ENCODE measurements around the gene VSIG8. TPM values are rescaled to one million over a fixed set of nuclear protein-coding genes. Genes with fewer than 3 reads are reported as not detected.
A peak's percentile ranks its signal among the peaks of the same experiment; 100 is the strongest.

VSIG8 gene
- total RNA-seq, 6 donors from 2014 or later, result 0.34 TPM; not detected in 5

DNA sequence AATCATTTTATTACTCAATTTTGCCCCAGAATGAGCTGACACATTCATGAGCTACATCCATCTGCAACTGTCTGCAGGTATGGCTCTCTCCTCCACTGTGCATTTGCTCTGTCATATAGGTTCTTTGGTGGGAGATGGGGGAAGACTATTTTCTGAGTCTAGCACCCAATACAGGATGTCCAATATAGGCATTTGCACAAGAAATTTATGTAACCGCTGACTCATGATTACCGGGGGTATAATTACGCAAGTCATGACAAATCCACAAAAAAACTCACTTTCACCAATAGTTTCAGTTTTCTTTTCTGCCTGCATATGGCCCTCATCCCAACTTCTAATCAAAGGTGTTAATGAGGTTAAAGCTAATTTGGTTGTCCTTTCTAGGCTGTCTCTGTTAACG is 17.5 kb upstream of the VSIG8 start:
- no peaks in the 10 kb centered on the region for H3K36me3 ChIP-seq
- TF ChIP-seq EP300 (IDR thresholded peaks at IDR 0.05) (peak in 1 of 4 donors; percentile 3), POLR2A (IDR thresholded peaks at IDR 0.05) (no peak)
- TF ChIP-seq, protein P1, sequence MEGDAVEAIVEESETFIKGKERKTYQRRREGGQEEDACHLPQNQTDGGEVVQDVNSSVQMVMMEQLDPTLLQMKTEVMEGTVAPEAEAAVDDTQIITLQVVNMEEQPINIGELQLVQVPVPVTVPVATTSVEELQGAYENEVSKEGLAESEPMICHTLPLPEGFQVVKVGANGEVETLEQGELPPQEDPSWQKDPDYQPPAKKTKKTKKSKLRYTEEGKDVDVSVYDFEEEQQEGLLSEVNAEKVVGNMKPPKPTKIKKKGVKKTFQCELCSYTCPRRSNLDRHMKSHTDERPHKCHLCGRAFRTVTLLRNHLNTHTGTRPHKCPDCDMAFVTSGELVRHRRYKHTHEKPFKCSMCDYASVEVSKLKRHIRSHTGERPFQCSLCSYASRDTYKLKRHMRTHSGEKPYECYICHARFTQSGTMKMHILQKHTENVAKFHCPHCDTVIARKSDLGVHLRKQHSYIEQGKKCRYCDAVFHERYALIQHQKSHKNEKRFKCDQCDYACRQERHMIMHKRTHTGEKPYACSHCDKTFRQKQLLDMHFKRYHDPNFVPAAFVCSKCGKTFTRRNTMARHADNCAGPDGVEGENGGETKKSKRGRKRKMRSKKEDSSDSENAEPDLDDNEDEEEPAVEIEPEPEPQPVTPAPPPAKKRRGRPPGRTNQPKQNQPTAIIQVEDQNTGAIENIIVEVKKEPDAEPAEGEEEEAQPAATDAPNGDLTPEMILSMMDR (IDR thresholded peaks at IDR 0.05), result no peak
- H3K27me3 ChIP-seq, result no peaks in the 10 kb centered on the region
- peak overlapping the region in 1 of 4 donors; percentile 24 for H3K27ac ChIP-seq
- H3K4me3 ChIP-seq, result no peak overlapping the region
- H3K4me1 ChIP-seq, result peaks cover 3 to 12% (median 10%) of the 10 kb centered on the region in 4 donors
- ATAC-seq (ENCODE audit: low FRiP score in 2 of 2), result no peak
- WGBS, 2 donors, result 65 to 77% methylated on average over 4 of the region's 4 CpGs
- no peak for DNase-seq
- no peaks in the 10 kb centered on the region for H3K9me3 ChIP-seq

DNA sequence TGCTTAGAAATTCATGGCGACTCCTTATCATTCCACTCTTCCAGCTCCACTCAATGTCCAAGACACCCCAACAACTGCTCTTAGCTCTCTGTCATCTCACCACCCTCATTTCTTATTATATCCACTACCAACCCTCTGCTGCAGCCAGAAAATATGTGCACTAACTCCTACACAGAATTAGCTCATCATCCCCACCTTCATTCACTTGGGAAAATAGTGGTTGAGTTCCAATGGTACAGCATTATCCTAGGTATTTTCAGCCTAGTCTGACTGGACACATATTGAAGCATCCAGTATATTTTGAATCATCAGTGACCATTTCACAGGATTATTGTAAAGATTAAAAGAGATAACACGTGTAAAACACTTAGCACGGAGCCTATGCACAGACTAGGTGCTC is 16.7 kb upstream of the VSIG8 start:
- Histone ChIP-seq H3K27me3 (no peaks in the 10 kb centered on the region), H3K4me3 (no peak overlapping the region), H3K9me3 (no peaks in the 10 kb centered on the region), H3K36me3 (no peaks in the 10 kb centered on the region), H3K27ac (no peak overlapping the region), H3K4me1 (peaks cover 3 to 12% (median 10%) of the 10 kb centered on the region in 4 donors)
- TF ChIP-seq POLR2A (IDR thresholded peaks at IDR 0.05) (no peak), EP300 (IDR thresholded peaks at IDR 0.05) (no peak)
- ATAC-seq (ENCODE audit: low FRiP score in 2 of 2) (no peak), DNase-seq (no peak)
- 91 to 92% methylated on average over 3 of the region's 3 CpGs for WGBS, 2 donors

DNA sequence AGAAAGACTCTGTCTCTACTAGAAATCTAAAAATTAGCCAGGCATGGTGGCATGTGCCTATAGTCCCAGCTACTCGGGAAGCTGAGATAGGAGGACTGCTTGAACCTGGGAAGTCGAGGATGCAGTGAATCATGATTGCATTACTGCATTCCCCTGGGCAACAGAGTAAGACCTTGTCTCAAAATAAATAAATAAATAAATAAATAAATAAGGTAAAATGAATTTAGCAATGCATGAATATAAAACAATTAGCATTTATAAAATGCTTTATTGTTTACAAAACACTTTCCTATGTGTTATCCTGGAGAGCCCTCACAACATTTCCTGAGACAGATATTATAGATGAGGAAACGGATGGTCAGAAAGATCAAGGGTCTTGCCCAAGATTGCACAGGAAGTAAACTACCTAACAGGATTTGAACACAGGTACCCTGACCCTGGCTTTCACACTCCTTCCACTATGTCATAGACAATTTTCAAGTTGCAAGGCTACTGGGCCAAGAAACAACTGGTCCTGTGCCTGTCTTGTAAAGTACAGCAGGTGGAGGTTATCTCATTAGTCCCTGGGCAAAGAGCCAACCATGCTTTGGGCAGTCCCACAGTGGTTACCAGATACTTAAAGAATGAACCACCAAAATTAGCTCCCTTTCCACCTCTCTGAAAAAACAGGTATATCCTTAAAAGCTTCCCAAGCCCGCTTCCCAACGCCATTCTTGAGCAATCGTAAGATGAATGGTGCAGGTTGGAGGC is 15.4 kb upstream of the VSIG8 start:
- no peak for TF ChIP-seq POLR2AphosphoS5 (IDR thresholded peaks at IDR 0.05)
- no peak for ATAC-seq (ENCODE audit: low FRiP score in 2 of 2)
- no peak overlapping the region for H3K27ac ChIP-seq

DNA sequence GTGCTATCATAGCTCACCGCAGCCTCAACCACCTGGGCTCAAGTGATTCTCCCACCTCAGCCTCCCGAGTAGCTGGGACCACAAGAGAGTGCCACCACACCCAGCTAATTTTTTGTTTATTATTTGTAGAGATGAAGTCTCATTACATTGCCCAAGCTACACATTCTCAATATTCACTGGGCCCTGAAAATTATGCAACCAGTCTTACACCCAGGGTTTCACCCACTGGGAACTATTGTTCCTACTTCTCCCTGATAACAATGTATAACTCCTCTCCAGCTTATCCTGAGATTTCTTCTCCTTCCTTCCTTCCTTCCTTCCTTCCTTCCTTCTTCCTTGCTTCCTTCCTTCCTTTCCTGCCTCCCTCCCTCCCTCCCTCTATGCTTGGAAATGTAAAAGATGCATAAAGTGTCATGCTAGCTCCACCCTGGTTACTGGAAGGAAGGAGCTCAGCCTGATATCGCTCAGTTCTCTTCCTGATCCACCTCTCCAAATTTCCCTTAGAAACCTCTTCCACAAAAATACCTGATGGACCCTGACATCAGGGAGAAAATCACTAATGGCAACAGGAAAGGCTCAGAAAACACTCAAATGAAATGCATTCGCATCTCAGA is 11.2 kb upstream of the VSIG8 start:
- TF ChIP-seq POLR2AphosphoS5 (IDR thresholded peaks at IDR 0.05) (no peak), POLR2A (IDR thresholded peaks at IDR 0.05) (no peak), EP300 (IDR thresholded peaks at IDR 0.05) (no peak)
- TF ChIP-seq, protein P1 (IDR thresholded peaks at IDR 0.05), result no peak

More for the DNA sequence above, 15.4 kb upstream of the VSIG8 start:
- H3K4me1 ChIP-seq, result peaks cover 3 to 12% (median 10%) of the 10 kb centered on the region in 4 donors
- no peak overlapping the region for H3K4me3 ChIP-seq
- no peaks in the 10 kb centered on the region for H3K27me3 ChIP-seq
- H3K9me3 ChIP-seq, result no peaks in the 10 kb centered on the region
- 85 to 89% methylated on average over 6 of the region's 6 CpGs for WGBS, 2 donors
- no peaks in the 10 kb centered on the region for H3K36me3 ChIP-seq
- no peak for DNase-seq

DNA sequence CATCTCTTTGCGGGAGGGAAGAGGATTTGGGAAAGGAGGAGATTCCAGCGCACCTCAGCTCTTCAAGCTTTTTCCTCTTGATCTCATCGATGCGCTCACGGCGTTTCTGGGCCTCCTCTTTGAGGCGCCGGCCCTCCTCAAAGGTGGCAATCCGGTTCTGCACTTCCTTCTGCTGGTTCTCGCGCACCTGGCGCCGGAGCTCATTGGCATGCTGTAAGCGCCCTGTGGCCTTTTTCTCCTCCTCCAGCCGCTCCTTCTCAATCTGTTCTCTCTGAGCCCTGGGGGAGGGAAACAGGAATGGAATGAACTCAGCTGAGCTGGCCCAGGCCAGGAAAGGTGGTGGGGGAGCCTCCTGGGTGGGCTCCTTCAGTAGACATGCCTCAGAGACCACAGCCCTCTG is 10.4 kb upstream of the VSIG8 start:
- peaks cover 0 to 7% (median 5%) of the 10 kb centered on the region in 4 donors for H3K4me1 ChIP-seq
- DNase-seq (peak in 1 of 2 donors; percentile 40), ATAC-seq (ENCODE audit: low FRiP score in 2 of 2) (no peak)
- H3K9me3 ChIP-seq, result no peaks in the 10 kb centered on the region
- no peak overlapping the region for H3K4me3 ChIP-seq
- no peak overlapping the region for H3K27ac ChIP-seq
- no peaks in the 10 kb centered on the region for H3K27me3 ChIP-seq
- TF ChIP-seq POLR2A (IDR thresholded peaks at IDR 0.05), result no peak
- TF ChIP-seq POLR2AphosphoS5 (IDR thresholded peaks at IDR 0.05), result no peak
- TF ChIP-seq, protein P1 (IDR thresholded peaks at IDR 0.05), result no peak
- TF ChIP-seq EP300 (IDR thresholded peaks at IDR 0.05), result no peak
- no peaks in the 10 kb centered on the region for H3K36me3 ChIP-seq
- WGBS, 2 donors, result 83 to 88% methylated on average over 8 to 15 of the region's 15 CpGs

More for the DNA sequence above, 11.2 kb upstream of the VSIG8 start:
- Histone ChIP-seq H3K4me1 (peaks cover 0 to 6% (median 0%) of the 10 kb centered on the region in 4 donors), H3K9me3 (no peaks in the 10 kb centered on the region), H3K36me3 (no peaks in the 10 kb centered on the region), H3K27me3 (no peaks in the 10 kb centered on the region), H3K27ac (no peak overlapping the region), H3K4me3 (no peak overlapping the region)
- ATAC-seq (ENCODE audit: low FRiP score in 2 of 2), result no peak
- DNase-seq, result no peak
- WGBS, 2 donors, result 89 to 90% methylated on average over 4 of the region's 4 CpGs

Measured in upper lobe of left lung (tissue), 6 donors.